HEK293 (cell line): ENCODE measurements around the gene COPS4.

Experiments
- CTCF ChIA-PET: fragments of 350-600 bp; formaldehyde crosslinking; extraction: SDS; loops from one replicate; lab custom pipeline; 2021; ENCODE audit warnings: antibody characterized with exemption; lab: Yijun Ruan, JAX
- POLR2A ChIA-PET: fragments of 300-600 bp; formaldehyde crosslinking; extraction: SDS; loops from one replicate; lab custom pipeline; 2020; ENCODE audit warnings: antibody characterized with exemption, inconsistent platforms; lab: Yijun Ruan, JAX
- H3K27ac ChIP-seq: fragments of 200-500 bp; sonication (Bioruptor generic); 2 replicates; pipeline ENCODE4 v1.5.1; 2014; ENCODE audit warnings: low read depth, low read length, control low read depth, inconsistent platforms; ENCODE audit errors: extremely low read depth
- H3K36me3 ChIP-seq, 2 experiments: fragments of 200-500 bp in 1 of 2; sonication (Bioruptor generic) in 1 of 2; 1 replicate in 1 of 2; 2 replicates in 1 of 2; pipeline ENCODE4 v1.5.1; 2014 to 2017; ENCODE audit warnings: inconsistent platforms in 2 of 2, low read length in 2 of 2; ENCODE audit not compliant: control insufficient read depth in 2 of 2, insufficient read depth in 1 of 2
- H3K4me1 ChIP-seq: fragments of 200-500 bp; sonication (Bioruptor generic); 2 replicates; pipeline ENCODE4 v1.5.1; 2014; ENCODE audit warnings: mild to moderate bottlenecking, low read length, inconsistent platforms; ENCODE audit not compliant: control insufficient read depth, insufficient read depth
- H3K4me3 ChIP-seq: 2 replicates; pipeline ENCODE4 v1.5.1; 2011; ENCODE audit warnings: low read depth, mild to moderate bottlenecking, control low read depth, low read length, moderate library complexity
- H3K9me3 ChIP-seq: fragments of 200-500 bp; sonication (Bioruptor generic); 2 replicates; pipeline ENCODE4 v1.5.1; 2014; ENCODE audit warnings: low read depth, low read length, inconsistent platforms; ENCODE audit not compliant: control insufficient read depth, insufficient read depth
- EGR2 ChIP-seq: fragments of 450-650 bp; formaldehyde crosslinking; IDR thresholded peaks from 2 replicates; pipeline ENCODE4 v1.5.1; 2016; ENCODE audit warnings: low read depth, missing biosample characterization, missing genetic modification characterization
- GLIS1 ChIP-seq: fragments of 450-650 bp; formaldehyde crosslinking; IDR thresholded peaks from 2 replicates; pipeline ENCODE4 v1.5.1; 2016; ENCODE audit warnings: missing biosample characterization, missing genetic modification characterization
- KLF10 ChIP-seq: fragments of 450-650 bp; IDR thresholded peaks from 2 replicates; pipeline ENCODE4 v1.5.1; 2018; ENCODE audit warnings: missing biosample characterization, mild to moderate bottlenecking, missing genetic modification characterization
- PRDM1 ChIP-seq: fragments of 450-650 bp; formaldehyde crosslinking; IDR thresholded peaks from 2 replicates; pipeline ENCODE4; 2016; ENCODE audit warnings: missing biosample characterization, missing genetic modification characterization
- SALL2 ChIP-seq: fragments of 450-650 bp; formaldehyde crosslinking; IDR thresholded peaks from 2 replicates; pipeline ENCODE4 v1.5.0; 2017; ENCODE audit warnings: missing biosample characterization, mild to moderate bottlenecking, missing genetic modification characterization, borderline replicate concordance
- TRIM28 ChIP-seq: IDR thresholded peaks from 2 replicates; pipeline ENCODE4 v1.6.1; 2011; ENCODE audit warnings: low read length, control low read depth, borderline replicate concordance
- ZBTB48 ChIP-seq: fragments of 450-650 bp; formaldehyde crosslinking; IDR thresholded peaks from 2 replicates; pipeline ENCODE4 v1.5.1; 2016; ENCODE audit warnings: missing biosample characterization, missing genetic modification characterization
- ZBTB8A ChIP-seq: fragments of 450-650 bp; formaldehyde crosslinking; IDR thresholded peaks from 2 replicates; pipeline ENCODE4 v1.5.1; 2016; ENCODE audit warnings: missing biosample characterization, missing genetic modification characterization
- ZNF146 ChIP-seq: fragments of 450-650 bp; formaldehyde crosslinking; IDR thresholded peaks from 2 replicates; pipeline ENCODE4 v1.5.1; 2016; ENCODE audit warnings: missing biosample characterization, missing genetic modification characterization
- ZNF157 ChIP-seq: fragments of 450-650 bp; formaldehyde crosslinking; IDR thresholded peaks from 2 replicates; pipeline ENCODE4 v1.5.1; 2016; ENCODE audit warnings: missing biosample characterization, missing genetic modification characterization
- ZNF266 ChIP-seq: fragments of 450-650 bp; formaldehyde crosslinking; IDR thresholded peaks from 2 replicates; pipeline ENCODE4 v1.5.1; 2016; ENCODE audit warnings: missing biosample characterization, missing genetic modification characterization, low read depth
- ZNF302 ChIP-seq: fragments of 450-650 bp; formaldehyde crosslinking; IDR thresholded peaks from 2 replicates; pipeline ENCODE4 v1.5.1; 2016; ENCODE audit warnings: missing biosample characterization, missing genetic modification characterization, low read depth
- ZNF324 ChIP-seq: fragments of 450-650 bp; formaldehyde crosslinking; IDR thresholded peaks from 2 replicates; pipeline ENCODE4 v1.5.1; 2016; ENCODE audit warnings: missing biosample characterization, missing genetic modification characterization
- ZNF335 ChIP-seq: fragments of 450-650 bp; formaldehyde crosslinking; conservative IDR thresholded peaks from 2 replicates; pipeline ENCODE4 v1.5.1; 2016; ENCODE audit warnings: missing biosample characterization, missing genetic modification characterization
- ZNF37A ChIP-seq: fragments of 450-650 bp; IDR thresholded peaks from 2 replicates; pipeline ENCODE4 v1.5.1; 2018; ENCODE audit warnings: missing biosample characterization, missing genetic modification characterization
- ZNF423 ChIP-seq: fragments of 450-650 bp; formaldehyde crosslinking; IDR thresholded peaks from 2 replicates; pipeline ENCODE4 v1.5.1; 2016; ENCODE audit warnings: missing biosample characterization, missing genetic modification characterization
- ZNF473 ChIP-seq: fragments of 450-650 bp; formaldehyde crosslinking; IDR thresholded peaks from 2 replicates; pipeline ENCODE4 v1.5.1; 2017; ENCODE audit warnings: missing biosample characterization, missing genetic modification characterization
- ZNF548 ChIP-seq: fragments of 450-650 bp; formaldehyde crosslinking; IDR thresholded peaks from 2 replicates; pipeline ENCODE4 v1.5.1; 2016; ENCODE audit warnings: missing biosample characterization, missing genetic modification characterization
- ZNF629 ChIP-seq: fragments of 450-650 bp; formaldehyde crosslinking; IDR thresholded peaks from 2 replicates; pipeline ENCODE4 v1.5.1; 2017; ENCODE audit warnings: missing biosample characterization, missing genetic modification characterization
- ZNF658 ChIP-seq: fragments of 450-650 bp; formaldehyde crosslinking; IDR thresholded peaks from 2 replicates; pipeline ENCODE4; 2016; ENCODE audit warnings: missing biosample characterization, missing genetic modification characterization
- ZNF837 ChIP-seq: fragments of 450-650 bp; formaldehyde crosslinking; IDR thresholded peaks from 2 replicates; pipeline ENCODE4 v1.5.1; 2016; ENCODE audit warnings: missing biosample characterization, missing genetic modification characterization
- TF ChIP-seq, protein P1 (sequence below): fragments of 450-650 bp; formaldehyde crosslinking; IDR thresholded peaks from 2 replicates; pipeline ENCODE4 v1.5.1; 2016; ENCODE audit warnings: missing biosample characterization, missing genetic modification characterization
- TF ChIP-seq, protein P2 (sequence below): fragments of 450-650 bp; formaldehyde crosslinking; IDR thresholded peaks from 2 replicates; pipeline ENCODE4 v1.5.1; 2017; ENCODE audit warnings: missing biosample characterization, missing genetic modification characterization
- TF ChIP-seq, protein P3 (sequence below): fragments of 450-650 bp; formaldehyde crosslinking; IDR thresholded peaks from 2 replicates; pipeline ENCODE4 v1.5.1; 2017; ENCODE audit warnings: missing biosample characterization, missing genetic modification characterization
- TF ChIP-seq, protein P4 (sequence below): fragments of 450-650 bp; formaldehyde crosslinking; IDR thresholded peaks from 2 replicates; pipeline ENCODE4 v1.5.1; 2016; ENCODE audit warnings: missing biosample characterization, missing genetic modification characterization
- TF ChIP-seq, protein P5 (sequence below): sonication (generic); formaldehyde crosslinking; IDR thresholded peaks from 2 replicates; pipeline ENCODE4 v1.8.1; 2022; ENCODE audit warnings: mild to moderate bottlenecking, moderate library complexity, missing genetic modification reagents

The COPS4 gene

DNA sequence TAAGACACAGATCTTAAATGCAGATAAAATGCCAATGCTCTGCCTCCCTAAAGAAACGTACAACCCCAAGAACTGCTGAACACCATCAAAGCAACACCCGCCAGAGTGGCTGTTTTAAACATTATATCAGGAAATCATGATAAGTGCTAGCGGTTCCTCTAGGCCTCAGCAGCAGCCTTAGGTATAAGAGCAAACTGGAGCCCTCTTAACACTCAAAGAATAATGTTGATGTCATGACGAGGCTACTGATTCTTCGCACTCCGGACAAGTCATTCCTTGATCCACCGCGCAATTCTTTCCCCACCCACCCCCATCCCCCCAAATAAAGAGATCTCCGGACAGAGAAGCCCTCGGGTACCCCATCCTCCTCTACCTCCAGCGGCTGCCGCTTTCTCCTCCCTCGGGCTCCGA is 24.9 kb upstream of the COPS4 start (continued):
- TF ChIP-seq, protein P1, sequence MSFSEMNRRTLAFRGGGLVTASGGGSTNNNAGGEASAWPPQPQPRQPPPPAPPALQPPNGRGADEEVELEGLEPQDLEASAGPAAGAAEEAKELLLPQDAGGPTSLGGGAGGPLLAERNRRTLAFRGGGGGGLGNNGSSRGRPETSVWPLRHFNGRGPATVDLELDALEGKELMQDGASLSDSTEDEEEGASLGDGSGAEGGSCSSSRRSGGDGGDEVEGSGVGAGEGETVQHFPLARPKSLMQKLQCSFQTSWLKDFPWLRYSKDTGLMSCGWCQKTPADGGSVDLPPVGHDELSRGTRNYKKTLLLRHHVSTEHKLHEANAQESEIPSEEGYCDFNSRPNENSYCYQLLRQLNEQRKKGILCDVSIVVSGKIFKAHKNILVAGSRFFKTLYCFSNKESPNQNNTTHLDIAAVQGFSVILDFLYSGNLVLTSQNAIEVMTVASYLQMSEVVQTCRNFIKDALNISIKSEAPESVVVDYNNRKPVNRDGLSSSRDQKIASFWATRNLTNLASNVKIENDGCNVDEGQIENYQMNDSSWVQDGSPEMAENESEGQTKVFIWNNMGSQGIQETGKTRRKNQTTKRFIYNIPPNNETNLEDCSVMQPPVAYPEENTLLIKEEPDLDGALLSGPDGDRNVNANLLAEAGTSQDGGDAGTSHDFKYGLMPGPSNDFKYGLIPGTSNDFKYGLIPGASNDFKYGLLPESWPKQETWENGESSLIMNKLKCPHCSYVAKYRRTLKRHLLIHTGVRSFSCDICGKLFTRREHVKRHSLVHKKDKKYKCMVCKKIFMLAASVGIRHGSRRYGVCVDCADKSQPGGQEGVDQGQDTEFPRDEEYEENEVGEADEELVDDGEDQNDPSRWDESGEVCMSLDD (tag by site-specific recombination): no peak
- no peak for TF ChIP-seq PRDM1 (tag by site-specific recombination)
- TF ChIP-seq, all 188 proteins: peak for 0

DNA sequence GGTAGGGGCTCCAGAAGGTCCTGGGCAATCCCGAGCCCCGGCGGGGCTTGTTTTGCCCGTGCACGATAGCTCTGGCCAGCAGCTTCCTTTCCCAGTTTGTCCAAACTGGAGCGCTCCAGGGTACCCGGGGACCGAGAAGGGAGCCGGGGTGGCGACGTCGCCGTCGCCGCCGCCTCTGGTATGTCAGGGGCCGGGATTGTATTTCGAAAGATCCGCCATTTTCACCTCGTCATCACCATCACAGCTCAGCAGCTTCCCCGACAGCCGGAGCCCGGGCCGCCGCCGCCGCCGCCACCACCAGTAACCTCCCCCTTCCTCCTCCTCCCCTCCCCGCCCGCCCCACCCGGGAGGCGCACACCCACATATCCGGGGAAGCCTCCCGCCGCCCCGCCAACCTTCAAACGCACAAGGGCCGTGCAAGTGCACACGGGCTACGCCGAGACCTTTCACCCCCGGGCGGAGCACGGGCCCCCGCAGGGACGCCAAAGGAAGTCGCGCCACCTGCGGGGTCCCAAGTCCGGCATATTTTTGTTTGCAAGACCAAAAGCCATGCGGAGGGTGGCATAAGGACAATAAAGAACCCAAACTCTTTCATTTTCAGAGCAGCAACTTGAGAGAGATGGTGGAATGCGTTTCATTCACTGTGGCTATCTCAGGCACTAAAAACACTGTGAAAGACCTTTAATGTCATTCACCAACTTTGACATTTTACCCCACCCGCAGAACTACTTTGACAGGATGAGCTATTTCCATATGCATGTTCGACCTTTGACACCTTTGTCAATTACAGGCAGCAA is 24.3 kb upstream of the COPS4 start, which contains the start of gene LIN54:
Gene LIN54, minus strand, starts transcription at position 302 of the 797 bp plus-strand sequence. CDS start 25,979 bp downstream, outside the sequence.
- Histone ChIP-seq H3K4me3 (peak within 1 kb of the TSS; percentile 75), H3K36me3 (no peaks in the 10 kb centered on the region), H3K9me3 (no peaks in the 10 kb centered on the region), H3K4me1 (no peaks in the 10 kb centered on the region; the same call in 1 of the 2 replicates), H3K27ac (peak within 1 kb of the TSS; percentile 71)
- ChIA-PET CTCF (interaction anchor here (1.2 to 1.3 kb wide), 2 partner anchors 12 to 121 kb away, joined by 5 to 6 read pairs; no protein-coding TSS in a partner anchor), POLR2A (interaction anchor here (0.6 to 4.6 kb wide), 8 partner anchors 24 to 581 kb away, joined by 3 to 58 read pairs (median 6); partner anchors contain the start of genes COPS4, COQ2, HELQ and MRPS18C)
- TF ChIP-seq ZNF157 (no peak), ZBTB8A (tag by site-specific recombination) (peak; percentile 53; the same call in 1 of the 2 replicates), ZNF335 (tag by site-specific recombination) (peak; percentile 50), ZNF658 (no peak), ZBTB48 (peak; percentile 62; the same call in 1 of the 2 replicates), SALL2 (no peak), GLIS1 (peak; percentile 48), ZNF37A (tag by site-specific recombination) (no peak), ZNF324 (tag by site-specific recombination) (no peak), EGR2 (tag by site-specific recombination) (peak; percentile 65), ZNF837 (tag by site-specific recombination) (no peak), TRIM28 (no peak), KLF10 (tag by site-specific recombination) (0 out of 2 replicates have a peak, but pooled peaks have one; percentile 27), ZNF423 (tag by site-specific recombination) (no peak), ZNF548 (tag by site-specific recombination) (no peak), ZNF473 (tag by site-specific recombination) (no peak), ZNF266 (tag by site-specific recombination) (no peak), ZNF629 (no peak), ZNF302 (tag by site-specific recombination) (no peak), ZNF146 (tag by site-specific recombination) (no peak)
- TF ChIP-seq, protein P2, sequence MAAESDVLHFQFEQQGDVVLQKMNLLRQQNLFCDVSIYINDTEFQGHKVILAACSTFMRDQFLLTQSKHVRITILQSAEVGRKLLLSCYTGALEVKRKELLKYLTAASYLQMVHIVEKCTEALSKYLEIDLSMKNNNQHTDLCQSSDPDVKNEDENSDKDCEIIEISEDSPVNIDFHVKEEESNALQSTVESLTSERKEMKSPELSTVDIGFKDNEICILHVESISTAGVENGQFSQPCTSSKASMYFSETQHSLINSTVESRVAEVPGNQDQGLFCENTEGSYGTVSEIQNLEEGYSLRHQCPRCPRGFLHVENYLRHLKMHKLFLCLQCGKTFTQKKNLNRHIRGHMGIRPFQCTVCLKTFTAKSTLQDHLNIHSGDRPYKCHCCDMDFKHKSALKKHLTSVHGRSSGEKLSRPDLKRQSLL: no peak
- TF ChIP-seq, protein P3, sequence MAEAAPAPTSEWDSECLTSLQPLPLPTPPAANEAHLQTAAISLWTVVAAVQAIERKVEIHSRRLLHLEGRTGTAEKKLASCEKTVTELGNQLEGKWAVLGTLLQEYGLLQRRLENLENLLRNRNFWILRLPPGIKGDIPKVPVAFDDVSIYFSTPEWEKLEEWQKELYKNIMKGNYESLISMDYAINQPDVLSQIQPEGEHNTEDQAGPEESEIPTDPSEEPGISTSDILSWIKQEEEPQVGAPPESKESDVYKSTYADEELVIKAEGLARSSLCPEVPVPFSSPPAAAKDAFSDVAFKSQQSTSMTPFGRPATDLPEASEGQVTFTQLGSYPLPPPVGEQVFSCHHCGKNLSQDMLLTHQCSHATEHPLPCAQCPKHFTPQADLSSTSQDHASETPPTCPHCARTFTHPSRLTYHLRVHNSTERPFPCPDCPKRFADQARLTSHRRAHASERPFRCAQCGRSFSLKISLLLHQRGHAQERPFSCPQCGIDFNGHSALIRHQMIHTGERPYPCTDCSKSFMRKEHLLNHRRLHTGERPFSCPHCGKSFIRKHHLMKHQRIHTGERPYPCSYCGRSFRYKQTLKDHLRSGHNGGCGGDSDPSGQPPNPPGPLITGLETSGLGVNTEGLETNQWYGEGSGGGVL (tag by site-specific recombination): peak; percentile 95
- TF ChIP-seq, protein P4, sequence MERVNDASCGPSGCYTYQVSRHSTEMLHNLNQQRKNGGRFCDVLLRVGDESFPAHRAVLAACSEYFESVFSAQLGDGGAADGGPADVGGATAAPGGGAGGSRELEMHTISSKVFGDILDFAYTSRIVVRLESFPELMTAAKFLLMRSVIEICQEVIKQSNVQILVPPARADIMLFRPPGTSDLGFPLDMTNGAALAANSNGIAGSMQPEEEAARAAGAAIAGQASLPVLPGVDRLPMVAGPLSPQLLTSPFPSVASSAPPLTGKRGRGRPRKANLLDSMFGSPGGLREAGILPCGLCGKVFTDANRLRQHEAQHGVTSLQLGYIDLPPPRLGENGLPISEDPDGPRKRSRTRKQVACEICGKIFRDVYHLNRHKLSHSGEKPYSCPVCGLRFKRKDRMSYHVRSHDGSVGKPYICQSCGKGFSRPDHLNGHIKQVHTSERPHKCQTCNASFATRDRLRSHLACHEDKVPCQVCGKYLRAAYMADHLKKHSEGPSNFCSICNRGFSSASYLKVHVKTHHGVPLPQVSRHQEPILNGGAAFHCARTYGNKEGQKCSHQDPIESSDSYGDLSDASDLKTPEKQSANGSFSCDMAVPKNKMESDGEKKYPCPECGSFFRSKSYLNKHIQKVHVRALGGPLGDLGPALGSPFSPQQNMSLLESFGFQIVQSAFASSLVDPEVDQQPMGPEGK: peak; percentile 69
- TF ChIP-seq, protein P5, sequence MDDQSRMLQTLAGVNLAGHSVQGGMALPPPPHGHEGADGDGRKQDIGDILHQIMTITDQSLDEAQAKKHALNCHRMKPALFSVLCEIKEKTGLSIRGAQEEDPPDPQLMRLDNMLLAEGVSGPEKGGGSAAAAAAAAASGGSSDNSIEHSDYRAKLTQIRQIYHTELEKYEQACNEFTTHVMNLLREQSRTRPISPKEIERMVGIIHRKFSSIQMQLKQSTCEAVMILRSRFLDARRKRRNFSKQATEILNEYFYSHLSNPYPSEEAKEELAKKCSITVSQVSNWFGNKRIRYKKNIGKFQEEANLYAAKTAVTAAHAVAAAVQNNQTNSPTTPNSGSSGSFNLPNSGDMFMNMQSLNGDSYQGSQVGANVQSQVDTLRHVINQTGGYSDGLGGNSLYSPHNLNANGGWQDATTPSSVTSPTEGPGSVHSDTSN (CRISPR knock-in tag): no peak
